Activated CD4-positive, alpha-beta memory T cell treated with anti-CD3 and anti-CD28 coated beads, Interleukin-2, amount 10 ng/mL, durations not matched to agents 7 days and 5 days (primary cell): ENCODE data around the gene CDH4. TPM values are rescaled to one million over a fixed set of nuclear protein-coding genes. Genes with fewer than 3 reads are reported as not detected.

ENCODE experiments used
- CTCF ChIA-PET: fragments of 350-600 bp; sonication (Branson Sonifier 250); formaldehyde crosslinking; loops from one replicate; lab custom pipeline; 2021; ENCODE audit warnings: antibody characterized with exemption, inconsistent platforms; lab: Charles Lee
- POLR2A ChIA-PET: fragments of 350-600 bp; sonication (Branson Sonifier 250); formaldehyde crosslinking; loops from one replicate; lab custom pipeline; 2021; ENCODE audit warnings: antibody characterized with exemption; lab: Charles Lee
- DNase-seq: peaks from one replicate; pipeline ENCODE4 v3.0.0-alpha.2; 2020
- H3K27ac Mint-ChIP-seq: one replicate; pipeline ENCODE4 v1.8.0; 2021; ENCODE audit warnings: mild to moderate bottlenecking, mixed read lengths
- H3K27me3 Mint-ChIP-seq: one replicate; pipeline ENCODE4 v1.8.0; 2021; ENCODE audit warnings: mixed read lengths
- H3K36me3 Mint-ChIP-seq: one replicate; pipeline ENCODE4 v1.8.0; 2021; ENCODE audit warnings: low read depth, mixed read lengths
- H3K4me1 Mint-ChIP-seq: one replicate; pipeline ENCODE4 v1.8.0; 2021; ENCODE audit warnings: mixed read lengths
- H3K4me3 Mint-ChIP-seq: one replicate; pipeline ENCODE4 v1.8.0; 2021; ENCODE audit warnings: mild to moderate bottlenecking, mixed read lengths
- H3K9me3 Mint-ChIP-seq: one replicate; pipeline ENCODE4 v1.8.0; 2021; ENCODE audit warnings: mixed read lengths
- total RNA-seq, 2 experiments: library from RNA; stranded (reverse); gene quantifications; one replicate each; pipeline ENCODE4 v1.2.3, GENCODE V29; 2021

CDH4 gene
- total RNA-seq, 2 experiments from 2014 or later = 0.15 to 0.20 TPM

GRCh38 chr20:61800359-61801064 is 548.5 kb downstream of the CDH4 start:
- no peak for DNase-seq
- H3K27ac Mint-ChIP-seq = no peak overlapping the region
- CTCF ChIA-PET = no interaction called here
- POLR2A ChIA-PET = no interaction called here
- H3K36me3 Mint-ChIP-seq = no peaks in the 10 kb centered on the region
- no peaks in the 10 kb centered on the region for H3K4me1 Mint-ChIP-seq
- H3K9me3 Mint-ChIP-seq = no peaks in the 10 kb centered on the region
- H3K4me3 Mint-ChIP-seq = no peak overlapping the region
- no peaks in the 10 kb centered on the region for H3K27me3 Mint-ChIP-seq

- no peaks in the 10 kb centered on the region for H3K9me3 Mint-ChIP-seq
- H3K4me1 Mint-ChIP-seq = no peaks in the 10 kb centered on the region
- H3K36me3 Mint-ChIP-seq = no peaks in the 10 kb centered on the region
- H3K27me3 Mint-ChIP-seq = no peaks in the 10 kb centered on the region
- no peak overlapping the region for H3K27ac Mint-ChIP-seq
- DNase-seq = no peak
- H3K4me3 Mint-ChIP-seq = no peak overlapping the region
- ChIA-PET CTCF (no interaction called here), POLR2A (no interaction called here)
Observed at GRCh38 chr20:61801065-61801360, 549.0 kb downstream of the CDH4 start.

DNA sequence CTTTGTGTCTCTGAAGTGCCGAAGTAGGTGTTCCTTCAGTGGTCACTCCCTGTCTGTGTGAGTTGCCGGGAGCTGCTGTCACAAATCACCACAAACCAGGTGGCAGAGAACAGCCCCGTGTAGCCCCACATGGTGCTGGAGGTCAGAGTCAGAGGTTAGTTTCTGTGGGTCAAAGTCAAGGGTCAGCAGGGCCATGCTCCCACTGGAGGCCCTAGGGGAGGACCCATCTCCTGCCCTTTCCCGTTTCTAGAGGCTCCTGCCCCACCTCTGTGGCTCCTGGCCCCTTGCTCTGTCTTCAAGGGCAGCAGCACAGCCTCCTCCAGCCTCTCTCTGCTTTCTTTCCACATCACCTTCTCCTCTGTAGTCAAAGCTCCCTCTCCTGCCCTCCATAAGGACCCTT is 549.4 kb downstream of the CDH4 start:
- POLR2A ChIA-PET = no interaction called here
- DNase-seq = no peak
- no peaks in the 10 kb centered on the region for H3K4me1 Mint-ChIP-seq
- H3K36me3 Mint-ChIP-seq = no peaks in the 10 kb centered on the region
- H3K9me3 Mint-ChIP-seq = no peaks in the 10 kb centered on the region
- H3K27me3 Mint-ChIP-seq = no peaks in the 10 kb centered on the region
- no peak overlapping the region for H3K27ac Mint-ChIP-seq
- no peak overlapping the region for H3K4me3 Mint-ChIP-seq
- CTCF ChIA-PET = no interaction called here

DNA sequence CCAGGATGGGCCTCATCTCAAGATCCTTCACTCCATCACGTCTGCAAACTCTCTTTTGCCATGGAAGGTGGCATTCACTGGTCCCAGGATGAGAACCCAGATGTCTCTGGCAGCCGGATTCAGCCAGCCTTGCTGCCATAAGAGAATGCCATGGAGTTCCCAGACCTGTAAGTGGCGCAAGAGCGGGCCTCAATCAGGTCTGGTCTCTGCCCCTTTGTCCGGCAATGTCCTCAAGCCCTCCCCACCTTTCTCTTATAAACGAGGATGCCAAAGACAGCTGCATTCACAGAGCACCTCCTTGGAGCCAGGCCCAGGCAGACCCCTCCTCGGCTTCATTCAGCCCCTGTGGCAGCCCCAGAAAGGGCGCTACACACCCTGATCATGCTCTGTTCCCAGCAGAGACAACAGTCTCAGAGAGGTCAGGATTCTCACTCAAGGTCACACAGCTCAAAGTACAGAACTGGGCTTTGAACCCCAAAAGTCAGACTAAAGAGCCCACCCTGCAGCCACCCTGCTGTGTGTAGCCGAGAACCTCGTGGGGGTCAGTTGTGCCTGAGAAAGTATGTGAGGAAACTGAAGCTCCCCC is 549.9 kb downstream of the CDH4 start:
- CTCF ChIA-PET = no interaction called here
- no peaks in the 10 kb centered on the region for H3K9me3 Mint-ChIP-seq
- POLR2A ChIA-PET = no interaction called here
- DNase-seq = no peak
- H3K36me3 Mint-ChIP-seq = no peaks in the 10 kb centered on the region
- no peak overlapping the region for H3K27ac Mint-ChIP-seq
- H3K4me3 Mint-ChIP-seq = no peak overlapping the region
- H3K27me3 Mint-ChIP-seq = no peaks in the 10 kb centered on the region
- no peaks in the 10 kb centered on the region for H3K4me1 Mint-ChIP-seq

GRCh38 chr20:61802721-61803311 is 550.8 kb downstream of the CDH4 start:
- Mint-ChIP-seq H3K27me3 (no peaks in the 10 kb centered on the region), H3K4me1 (no peaks in the 10 kb centered on the region), H3K36me3 (no peaks in the 10 kb centered on the region), H3K4me3 (no peak overlapping the region), H3K27ac (no peak overlapping the region), H3K9me3 (no peaks in the 10 kb centered on the region)
- ChIA-PET CTCF (no interaction called here), POLR2A (no interaction called here)
- DNase-seq = no peak

DNA sequence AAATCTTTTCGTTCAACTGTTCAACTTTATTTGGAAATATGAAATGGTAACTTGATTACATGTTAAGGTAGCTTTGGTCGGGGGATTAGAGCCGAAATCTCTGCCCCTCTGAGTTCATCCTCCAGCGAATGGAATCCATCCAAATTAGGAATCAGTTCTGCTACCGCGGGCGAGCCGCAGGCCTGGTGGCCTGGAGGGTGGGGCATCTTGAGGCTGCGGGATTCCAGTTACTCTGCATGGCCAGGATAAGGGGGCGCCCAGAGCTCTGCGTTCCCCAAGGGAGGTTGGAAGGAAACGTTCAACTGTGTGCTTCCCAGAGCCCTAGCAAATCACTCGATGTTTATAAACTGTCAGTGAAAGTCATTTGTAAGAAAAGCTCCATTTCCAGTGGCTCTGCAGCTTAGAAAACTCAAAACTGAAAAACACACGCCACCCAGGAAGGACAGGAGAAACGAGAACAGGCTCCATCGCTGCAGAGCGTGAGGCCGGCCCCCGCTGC is 551.4 kb downstream of the CDH4 start:
- H3K9me3 Mint-ChIP-seq = no peaks in the 10 kb centered on the region
- no peak overlapping the region for H3K4me3 Mint-ChIP-seq
- POLR2A ChIA-PET = no interaction called here
- DNase-seq = no peak
- CTCF ChIA-PET = interaction anchor here (1.2 kb wide), 1 partner anchor 84 kb away, joined by 3 read pairs; no protein-coding TSS in a partner anchor
- H3K4me1 Mint-ChIP-seq = no peaks in the 10 kb centered on the region
- H3K27ac Mint-ChIP-seq = no peak overlapping the region
- no peaks in the 10 kb centered on the region for H3K27me3 Mint-ChIP-seq
- H3K36me3 Mint-ChIP-seq = no peaks in the 10 kb centered on the region

DNA sequence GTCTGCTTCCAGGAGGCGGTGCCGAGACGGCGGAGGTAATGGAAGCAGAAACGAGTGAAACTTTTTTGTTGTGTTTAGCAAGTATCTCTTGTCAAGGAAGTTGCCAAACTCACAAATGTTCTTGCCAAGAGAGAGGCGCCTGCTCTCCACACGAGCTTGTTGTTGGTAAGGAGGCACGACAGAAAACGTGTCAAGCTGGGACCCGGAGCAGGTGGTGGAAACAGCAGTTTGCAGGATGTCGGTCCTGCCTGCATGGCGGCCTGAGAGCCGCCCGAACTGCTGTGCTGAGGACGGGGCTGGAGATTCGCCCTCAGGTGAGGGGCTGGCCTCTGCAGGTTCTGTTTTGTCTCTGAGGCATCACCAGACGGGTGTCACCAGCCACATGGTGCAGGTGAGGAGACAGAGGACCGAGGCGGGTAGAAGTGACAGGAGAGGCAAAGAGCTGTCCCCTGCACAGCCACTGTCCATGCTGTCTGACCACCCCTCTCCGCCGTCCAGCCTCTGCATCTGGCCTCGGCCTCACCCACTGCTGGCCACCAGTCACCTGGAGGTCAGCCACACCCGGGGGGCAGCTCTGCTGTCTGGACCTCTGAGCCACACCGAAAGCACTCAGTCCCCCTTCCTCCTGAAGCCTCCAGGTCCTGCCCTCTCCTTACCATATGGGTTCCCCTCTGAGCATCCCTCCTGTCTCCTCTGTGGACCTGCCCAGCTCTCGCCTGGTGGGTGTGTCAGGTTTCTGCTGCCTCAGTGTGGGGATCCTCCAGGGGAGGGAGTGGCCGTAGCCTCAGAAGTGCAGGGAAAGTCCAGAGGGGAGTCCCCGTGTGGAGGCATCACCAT is 552.1 kb downstream of the CDH4 start:
- no peak overlapping the region for H3K4me3 Mint-ChIP-seq
- DNase-seq = no peak

GRCh38 chr20:61804752-61805295 is 552.8 kb downstream of the CDH4 start:
- ChIA-PET CTCF (no interaction called here), POLR2A (no interaction called here)
- Mint-ChIP-seq H3K27ac (no peak overlapping the region), H3K4me3 (no peak overlapping the region), H3K36me3 (no peaks in the 10 kb centered on the region), H3K4me1 (no peaks in the 10 kb centered on the region), H3K27me3 (no peaks in the 10 kb centered on the region), H3K9me3 (no peaks in the 10 kb centered on the region)
- DNase-seq = no peak

More for the DNA sequence above, 552.1 kb downstream of the CDH4 start:
- Mint-ChIP-seq H3K36me3 (no peaks in the 10 kb centered on the region), H3K4me1 (no peaks in the 10 kb centered on the region), H3K27ac (no peak overlapping the region), H3K9me3 (no peaks in the 10 kb centered on the region), H3K27me3 (no peaks in the 10 kb centered on the region)
- POLR2A ChIA-PET = no interaction called here
- CTCF ChIA-PET = interaction anchor here (1.2 kb wide), 1 partner anchor 85 kb away, joined by 3 read pairs; no protein-coding TSS in a partner anchor

DNA sequence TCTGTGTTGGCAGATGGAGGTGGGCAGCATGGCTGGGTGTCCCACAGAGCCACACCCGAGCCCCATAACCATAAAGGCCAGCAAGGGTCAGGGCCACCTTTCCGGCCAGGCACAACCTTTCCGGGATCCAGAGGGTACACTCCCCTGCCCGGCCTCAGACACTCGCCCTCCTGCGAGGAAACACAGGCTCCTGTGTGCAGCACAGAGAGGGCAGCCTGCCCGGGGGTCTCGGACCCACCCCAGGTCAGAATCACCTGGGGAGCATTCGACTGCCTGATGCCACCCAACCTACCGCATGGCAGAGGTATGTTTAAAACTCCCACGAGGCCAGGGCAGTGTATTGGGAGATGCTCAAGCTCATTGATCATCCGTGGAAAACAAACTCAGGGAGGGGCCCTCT is 553.3 kb downstream of the CDH4 start:
- DNase-seq = no peak
- Mint-ChIP-seq H3K4me3 (no peak overlapping the region), H3K27ac (no peak overlapping the region), H3K4me1 (no peaks in the 10 kb centered on the region), H3K36me3 (no peaks in the 10 kb centered on the region), H3K9me3 (no peaks in the 10 kb centered on the region), H3K27me3 (no peaks in the 10 kb centered on the region)
- POLR2A ChIA-PET = no interaction called here
- CTCF ChIA-PET = no interaction called here

DNA sequence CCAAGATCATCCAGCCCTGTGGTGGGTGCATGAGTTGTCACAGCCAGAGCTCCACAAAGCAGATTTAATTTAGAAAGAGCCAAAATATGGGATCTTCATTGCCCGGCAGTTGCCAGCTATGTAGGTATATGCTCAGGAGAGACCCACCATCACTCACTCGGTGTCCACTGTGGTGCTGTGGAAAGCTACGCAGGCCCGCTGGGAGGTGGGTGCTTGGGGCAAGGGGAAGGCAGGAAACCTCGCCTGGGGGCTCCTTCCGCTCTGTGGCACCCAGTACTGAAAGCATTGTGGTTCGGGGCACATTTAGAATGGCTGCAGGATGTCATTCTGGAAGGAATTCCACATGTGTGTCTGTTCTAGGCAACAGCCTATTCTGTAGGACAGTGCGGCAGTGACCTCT is 553.7 kb downstream of the CDH4 start:
- POLR2A ChIA-PET = no interaction called here
- Mint-ChIP-seq H3K4me1 (no peaks in the 10 kb centered on the region), H3K4me3 (no peak overlapping the region), H3K27me3 (no peaks in the 10 kb centered on the region), H3K9me3 (no peaks in the 10 kb centered on the region), H3K27ac (no peak overlapping the region), H3K36me3 (no peaks in the 10 kb centered on the region)
- CTCF ChIA-PET = no interaction called here
- DNase-seq = no peak

- POLR2A ChIA-PET = no interaction called here
- Mint-ChIP-seq H3K27ac (no peak overlapping the region), H3K27me3 (no peaks in the 10 kb centered on the region), H3K9me3 (no peaks in the 10 kb centered on the region), H3K4me1 (no peaks in the 10 kb centered on the region), H3K36me3 (no peaks in the 10 kb centered on the region), H3K4me3 (no peak overlapping the region)
- DNase-seq = no peak
- CTCF ChIA-PET = no interaction called here
Observed at GRCh38 chr20:61806314-61806713, 554.3 kb downstream of the CDH4 start.

DNA sequence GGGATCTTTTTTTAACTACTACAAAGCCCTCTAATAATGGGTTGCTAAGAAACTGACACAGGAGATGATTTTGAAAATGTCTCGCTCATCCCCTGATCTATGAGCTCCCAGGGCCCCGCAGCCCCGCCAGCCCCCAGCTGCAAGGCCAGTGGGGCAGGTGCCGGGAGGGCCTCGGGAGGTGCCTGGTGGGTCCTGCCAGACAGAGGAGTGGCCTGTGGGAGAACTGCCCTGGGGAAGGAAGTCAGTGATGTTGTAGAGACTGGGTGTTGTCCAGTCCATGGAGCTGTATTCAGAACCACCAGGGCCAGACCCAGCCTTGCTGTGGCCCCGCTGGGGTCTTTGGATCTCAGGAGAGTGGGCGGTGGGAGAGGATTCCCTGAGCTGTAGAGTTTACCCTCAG is 554.9 kb downstream of the CDH4 start:
- Mint-ChIP-seq H3K36me3 (no peaks in the 10 kb centered on the region), H3K27me3 (no peaks in the 10 kb centered on the region), H3K4me3 (no peak overlapping the region), H3K27ac (no peak overlapping the region), H3K9me3 (no peaks in the 10 kb centered on the region), H3K4me1 (no peaks in the 10 kb centered on the region)
- ChIA-PET CTCF (no interaction called here), POLR2A (no interaction called here)
- DNase-seq = no peak
